Rectal smooth muscle tissue (tissue), 1 donor: Measurements from ENCODE around the gene ARL17B.
"Not testable (repeated sequence)": the region's sequence is repeated elsewhere in the genome, so short reads cannot be mapped to it uniquely, and the experiment has no call there.

Experiments
- H3K27ac ChIP-seq: one replicate; pipeline ENCODE4 v1.7.0; 2013; ENCODE audit warnings: low read depth, low read length, inconsistent platforms
- H3K27me3 ChIP-seq: one replicate; pipeline ENCODE4 v1.7.0; 2013; ENCODE audit warnings: low read length; ENCODE audit not compliant: control insufficient read depth, insufficient read depth
- H3K36me3 ChIP-seq: one replicate; pipeline ENCODE4 v1.7.0; 2013; ENCODE audit warnings: low read length; ENCODE audit not compliant: control insufficient read depth, insufficient read depth
- H3K4me1 ChIP-seq: one replicate; pipeline ENCODE4 v1.7.0; 2013; ENCODE audit warnings: low read length; ENCODE audit not compliant: control insufficient read depth, insufficient read depth
- H3K4me3 ChIP-seq: one replicate; pipeline ENCODE4 v1.7.0; 2013; ENCODE audit warnings: low read length
- H3K9ac ChIP-seq: one replicate; pipeline ENCODE4 v1.7.0; 2013; ENCODE audit warnings: low read length

The ARL17B gene

DNA sequence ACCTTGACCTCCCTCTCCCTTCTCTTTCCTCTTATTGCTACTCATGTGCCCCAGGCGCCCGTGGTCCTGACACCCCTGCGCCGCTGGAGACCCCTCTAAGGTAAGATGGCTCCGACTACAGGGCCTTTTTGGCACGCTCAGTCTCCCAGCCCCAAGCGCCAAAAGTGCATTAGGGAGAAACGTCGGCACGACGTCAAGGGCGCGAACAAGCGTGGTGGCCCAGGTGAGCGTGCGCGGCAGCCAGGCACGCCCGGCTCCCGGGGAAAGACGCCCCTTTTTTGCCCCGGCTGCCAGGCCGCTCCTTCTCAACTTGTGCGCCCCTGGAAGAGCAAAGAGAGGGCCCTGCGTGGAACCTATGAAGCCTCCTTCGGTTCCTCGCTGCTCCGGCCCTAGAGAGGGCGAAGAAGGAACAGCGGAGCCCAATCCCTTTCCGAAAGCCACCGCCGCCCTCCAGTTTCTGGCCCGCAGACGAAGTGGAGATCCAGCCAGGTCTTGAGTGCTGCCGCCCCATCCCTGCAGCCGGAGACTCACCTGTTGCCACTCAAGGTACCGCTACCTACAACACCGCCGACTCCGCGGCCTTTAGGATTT lies 326 bp downstream of the ARL17B start:
- not testable (repeated sequence) for H3K4me3 ChIP-seq, H3K4me1 ChIP-seq, H3K27me3 ChIP-seq, H3K9ac ChIP-seq, H3K36me3 ChIP-seq, H3K27ac ChIP-seq

- H3K27ac ChIP-seq, H3K9ac ChIP-seq, H3K4me3 ChIP-seq, H3K27me3 ChIP-seq, H3K4me1 ChIP-seq, H3K36me3 ChIP-seq: not testable (repeated sequence)
Observed at GRCh38 chr17:46353856-46354255, 7.7 kb downstream of the ARL17B start.

GRCh38 chr17:46349060-46349459 lies 12.5 kb downstream of the ARL17B start:
- H3K4me1 ChIP-seq, H3K4me3 ChIP-seq, H3K27ac ChIP-seq: not testable (repeated sequence)

DNA sequence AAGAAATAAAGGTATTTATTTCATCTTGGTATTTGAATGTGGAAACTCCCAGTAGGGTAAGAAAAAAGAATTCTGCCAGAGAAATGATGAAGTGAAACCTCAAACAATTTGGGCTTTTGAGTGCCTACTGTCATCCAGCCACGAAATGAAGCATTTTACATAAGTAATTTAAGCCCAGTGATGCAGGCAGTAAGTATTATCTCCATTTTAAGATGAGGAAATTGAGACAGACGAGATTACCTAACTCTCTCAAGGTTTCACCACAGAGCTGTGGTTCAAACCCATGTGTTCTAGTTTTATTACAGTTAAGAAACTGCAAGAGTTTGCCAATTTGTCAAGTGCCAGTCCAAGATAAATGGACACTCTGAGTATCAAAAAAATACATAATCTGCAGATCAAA lies 13.2 kb downstream of the ARL17B start:
- H3K27ac ChIP-seq, H3K4me3 ChIP-seq, H3K9ac ChIP-seq, H3K27me3 ChIP-seq, H3K36me3 ChIP-seq, H3K4me1 ChIP-seq: not testable (repeated sequence)

More at GRCh38 chr17:46349060-46349459, 12.5 kb downstream of the ARL17B start:
- H3K9ac ChIP-seq, H3K27me3 ChIP-seq, H3K36me3 ChIP-seq: not testable (repeated sequence)

- not testable (repeated sequence) for H3K27me3 ChIP-seq, H3K4me1 ChIP-seq, H3K4me3 ChIP-seq, H3K36me3 ChIP-seq, H3K27ac ChIP-seq, H3K9ac ChIP-seq
Observed at GRCh38 chr17:46342131-46342530, 19.4 kb downstream of the ARL17B start.

DNA sequence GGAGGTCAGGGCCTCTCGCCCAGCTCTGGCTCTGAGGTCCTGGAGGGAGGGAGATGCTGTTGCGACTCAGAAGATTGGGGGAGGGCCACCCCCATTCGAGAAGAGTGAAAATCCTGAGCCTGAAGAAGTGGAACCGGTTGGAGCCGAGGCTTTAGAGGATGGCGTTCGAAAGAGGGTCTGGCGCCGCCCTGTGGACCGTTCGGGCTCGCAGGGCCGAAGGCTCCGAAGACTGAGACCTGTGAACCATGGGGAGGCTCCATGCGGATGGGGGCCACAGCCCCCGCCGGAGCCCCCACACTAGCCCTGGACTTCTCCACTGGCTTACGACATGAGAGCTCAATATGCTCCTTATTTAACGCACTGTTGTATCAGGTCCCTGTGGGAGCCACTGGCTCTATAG lies 20.3 kb downstream of the ARL17B start:
- not testable (repeated sequence) for H3K4me3 ChIP-seq, H3K27me3 ChIP-seq, H3K36me3 ChIP-seq, H3K27ac ChIP-seq, H3K9ac ChIP-seq, H3K4me1 ChIP-seq

DNA sequence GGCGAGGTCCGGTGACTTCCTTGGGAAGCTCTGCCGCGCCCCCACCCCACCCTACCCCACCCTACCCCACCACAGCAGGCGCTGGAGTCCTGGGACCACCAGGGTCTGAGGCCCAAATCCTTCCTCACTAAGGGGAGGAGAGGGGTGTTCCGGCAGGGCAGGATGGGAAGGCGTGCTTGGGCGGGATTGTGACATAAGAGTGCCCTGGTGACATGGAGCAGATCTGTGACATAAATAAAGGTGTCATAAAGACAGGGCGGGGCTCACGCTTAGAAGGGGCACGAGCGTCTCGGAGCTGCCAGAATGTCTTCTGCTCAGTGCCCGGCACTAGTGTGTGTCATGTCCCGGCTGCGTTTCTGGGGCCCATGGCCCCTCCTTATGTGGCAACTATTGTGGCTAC lies 66.7 kb downstream of the ARL17B start, which contains the start of gene LRRC37A:
Gene LRRC37A, plus strand, starts transcription at position 301 of the 400 bp plus-strand sequence. Its CDS starts 3 bp downstream, at position 304.
- not testable (repeated sequence) for H3K36me3 ChIP-seq, H3K27ac ChIP-seq, H3K27me3 ChIP-seq, H3K4me1 ChIP-seq, H3K9ac ChIP-seq, H3K4me3 ChIP-seq

GRCh38 chr17:46291618-46292017 lies 69.9 kb downstream of the ARL17B start:
- not testable (repeated sequence) for H3K36me3 ChIP-seq, H3K27ac ChIP-seq

DNA sequence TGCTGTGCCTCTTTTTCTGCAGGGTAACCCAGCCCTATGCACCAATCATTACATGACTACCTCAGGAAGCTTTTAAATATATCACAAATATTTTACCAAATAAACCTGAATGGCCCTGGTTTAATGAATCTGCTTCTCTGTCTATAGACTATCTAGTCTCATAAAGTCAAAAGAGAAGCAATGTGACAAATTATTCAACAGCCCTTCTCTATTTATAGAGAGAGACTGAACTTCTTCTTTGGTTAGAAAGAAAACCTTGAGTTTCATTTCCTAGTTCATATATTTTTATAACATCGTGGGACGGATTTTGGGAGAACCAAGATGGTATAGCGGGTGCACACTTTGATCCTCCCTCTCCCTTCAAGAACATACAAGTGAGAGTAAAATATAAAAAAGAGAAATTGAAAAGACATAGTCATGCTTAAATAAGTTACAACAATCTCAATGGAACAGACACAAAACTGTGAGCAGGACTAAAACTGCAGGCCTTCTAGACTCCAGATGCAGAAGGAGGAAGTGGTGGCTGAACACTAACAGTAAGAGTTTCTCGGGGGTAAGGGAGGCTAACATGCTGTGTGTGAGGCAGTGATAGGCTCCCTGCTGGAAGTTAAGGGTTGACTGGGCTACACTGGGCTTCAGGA lies 70.5 kb downstream of the ARL17B start:
- H3K27ac ChIP-seq, H3K9ac ChIP-seq, H3K27me3 ChIP-seq: not testable (repeated sequence)

More at GRCh38 chr17:46291618-46292017, 69.9 kb downstream of the ARL17B start:
- not testable (repeated sequence) for H3K27me3 ChIP-seq, H3K9ac ChIP-seq, H3K4me3 ChIP-seq, H3K4me1 ChIP-seq

GRCh38 chr17:46287587-46287986 lies 74.0 kb downstream of the ARL17B start:
- H3K4me1 ChIP-seq, H3K9ac ChIP-seq, H3K27ac ChIP-seq, H3K36me3 ChIP-seq, H3K4me3 ChIP-seq, H3K27me3 ChIP-seq: not testable (repeated sequence)

More for the DNA sequence above, 70.5 kb downstream of the ARL17B start:
- H3K36me3 ChIP-seq, H3K4me1 ChIP-seq, H3K4me3 ChIP-seq: not testable (repeated sequence)

- H3K9ac ChIP-seq, H3K4me1 ChIP-seq, H3K36me3 ChIP-seq, H3K27me3 ChIP-seq, H3K4me3 ChIP-seq, H3K27ac ChIP-seq: not testable (repeated sequence)
Observed at GRCh38 chr17:46286764-46287221, 74.8 kb downstream of the ARL17B start.

DNA sequence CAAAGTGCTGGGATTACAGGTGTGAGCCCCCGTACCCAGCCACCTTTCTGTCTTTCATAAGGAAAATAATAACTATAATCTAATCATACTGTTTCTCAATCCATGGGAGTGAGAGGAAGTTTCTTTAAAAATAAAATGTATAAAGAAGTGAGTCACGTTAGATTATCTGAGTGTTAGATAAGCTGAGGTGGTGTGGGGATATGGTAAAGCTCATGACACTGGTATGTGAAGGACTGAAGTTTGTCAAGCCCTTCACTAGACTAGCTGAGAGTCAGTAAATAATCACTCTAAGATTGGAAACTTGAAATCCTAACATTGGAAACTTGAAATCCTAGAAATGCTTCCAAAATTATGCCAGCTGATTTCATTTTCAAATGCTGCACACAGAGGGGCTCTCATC lies 76.1 kb downstream of the ARL17B start:
- not testable (repeated sequence) for H3K36me3 ChIP-seq, H3K4me3 ChIP-seq, H3K27me3 ChIP-seq, H3K27ac ChIP-seq, H3K9ac ChIP-seq, H3K4me1 ChIP-seq

DNA sequence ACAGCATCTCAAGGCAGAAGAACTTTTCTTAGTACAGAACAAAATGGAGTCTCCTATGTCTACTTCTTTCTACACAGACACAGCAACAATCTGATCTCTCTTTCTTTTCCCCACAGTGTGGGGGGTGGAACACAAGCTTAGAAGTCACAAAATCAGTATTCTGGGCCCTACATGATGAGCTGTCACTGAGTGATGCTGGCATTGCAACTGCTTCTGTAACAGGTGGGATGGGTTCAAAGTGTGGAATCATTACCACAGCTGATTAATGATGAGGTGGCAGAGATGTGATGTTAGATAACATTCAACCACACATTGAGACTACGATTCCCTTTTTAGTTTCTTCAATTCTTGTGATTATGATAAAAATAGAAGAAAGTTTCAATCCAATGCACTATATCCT lies 77.1 kb downstream of the ARL17B start:
- not testable (repeated sequence) for H3K27me3 ChIP-seq, H3K4me3 ChIP-seq, H3K27ac ChIP-seq, H3K36me3 ChIP-seq, H3K4me1 ChIP-seq, H3K9ac ChIP-seq
